Measurements from ENCODE around the gene MRPL55.
A peak's percentile ranks its signal among the peaks of the same experiment; 100 is the strongest.

MRPL55 gene

GRCh38 chr1:228070851-228071250, 38.2 kb downstream of the MRPL55 start:
- DNase-seq (ENCODE audit: low read depth in 3 of 3): no peak

DNA sequence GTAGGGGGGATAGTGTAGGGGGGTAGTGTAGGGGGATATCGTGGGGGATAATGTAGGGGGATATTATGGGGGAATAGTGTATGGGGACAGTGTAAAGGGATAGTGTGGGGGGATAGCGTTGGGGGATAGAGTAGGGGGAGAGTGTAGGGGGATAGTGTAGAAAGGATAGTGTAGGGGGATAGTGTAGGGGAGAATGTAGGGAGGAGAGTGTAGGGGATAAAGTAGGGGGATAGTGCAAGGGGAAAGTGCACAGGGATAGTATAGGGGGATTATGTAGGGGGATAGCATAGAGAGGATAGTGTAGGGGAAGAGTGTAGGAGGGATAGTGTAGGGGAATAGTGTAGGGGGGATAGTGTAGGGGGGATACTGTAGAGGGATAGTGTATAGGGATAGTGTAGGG, 38.9 kb downstream of the MRPL55 start:
- DNase-seq (ENCODE audit: low read depth in 3 of 3): no peak

DNA sequence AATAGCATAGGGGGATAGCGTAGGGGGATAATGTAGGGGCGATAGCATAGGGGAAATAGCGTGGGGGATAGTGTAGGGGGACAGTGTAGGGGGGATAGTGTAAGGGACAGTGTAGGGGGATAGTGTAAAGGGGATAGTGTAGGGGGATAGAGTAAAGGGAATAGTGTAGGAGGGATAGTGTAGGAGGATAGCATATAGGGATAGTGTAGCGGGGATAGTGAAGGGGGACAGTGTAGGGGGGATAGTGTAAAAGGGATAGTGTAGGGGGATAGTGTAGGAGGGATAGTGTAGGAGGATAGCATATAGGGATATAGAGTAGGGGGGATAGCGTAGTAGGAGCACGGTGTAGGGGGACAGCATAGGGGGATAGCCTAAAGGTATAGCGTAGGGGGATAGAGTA, 40.7 kb downstream of the MRPL55 start:
- DNase-seq (ENCODE audit: low read depth in 3 of 3): no peak

- no peak for DNase-seq (ENCODE audit: low read depth in 3 of 3)
These were observed 42.0 kb downstream of the MRPL55 start for GRCh38 chr1:228066891-228067654.

GRCh38 chr1:228066416-228066815, 42.7 kb downstream of the MRPL55 start:
- DNase-seq (ENCODE audit: low read depth in 3 of 3): no peak

DNA sequence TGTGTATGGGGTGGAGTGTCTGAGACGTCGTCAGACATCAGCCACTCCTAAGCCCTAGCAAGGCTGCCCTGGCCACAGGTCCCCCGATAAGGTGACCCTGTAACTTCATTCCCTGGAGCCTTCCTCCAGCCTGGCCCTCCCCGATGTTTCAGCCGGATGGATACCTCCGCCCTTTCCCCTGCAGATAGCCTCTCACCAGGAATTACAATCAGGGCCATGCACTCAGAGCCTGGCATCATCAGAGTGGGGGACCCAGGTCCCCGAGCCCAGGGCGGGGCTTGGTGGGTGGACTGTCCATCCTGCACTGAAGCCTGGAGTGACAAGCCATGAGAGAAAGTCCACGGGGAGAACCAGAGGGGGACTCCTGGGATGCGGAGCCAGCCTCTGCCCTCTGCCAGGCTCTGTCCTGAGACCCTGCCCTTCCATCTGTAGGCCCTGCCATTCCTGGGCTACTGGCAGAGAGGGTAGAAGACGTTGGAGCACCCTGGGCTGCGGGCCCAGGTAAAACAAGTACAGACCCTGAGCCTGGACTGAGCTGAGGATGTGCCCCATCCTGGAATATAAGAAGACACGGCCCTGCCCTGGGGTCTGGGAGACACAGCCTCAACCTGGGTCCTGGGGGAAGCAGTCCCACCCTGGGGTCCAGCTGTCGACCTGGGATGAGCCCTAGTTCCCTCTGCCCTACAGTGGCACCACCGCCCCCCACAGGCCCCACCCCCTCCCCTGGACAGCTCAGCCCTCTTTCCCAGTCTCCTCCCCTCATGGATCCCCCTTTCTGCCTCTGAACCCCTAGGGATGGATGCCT, 43.4 kb downstream of the MRPL55 start:
- DNase-seq (ENCODE audit: low read depth in 3 of 3): no peak

DNA sequence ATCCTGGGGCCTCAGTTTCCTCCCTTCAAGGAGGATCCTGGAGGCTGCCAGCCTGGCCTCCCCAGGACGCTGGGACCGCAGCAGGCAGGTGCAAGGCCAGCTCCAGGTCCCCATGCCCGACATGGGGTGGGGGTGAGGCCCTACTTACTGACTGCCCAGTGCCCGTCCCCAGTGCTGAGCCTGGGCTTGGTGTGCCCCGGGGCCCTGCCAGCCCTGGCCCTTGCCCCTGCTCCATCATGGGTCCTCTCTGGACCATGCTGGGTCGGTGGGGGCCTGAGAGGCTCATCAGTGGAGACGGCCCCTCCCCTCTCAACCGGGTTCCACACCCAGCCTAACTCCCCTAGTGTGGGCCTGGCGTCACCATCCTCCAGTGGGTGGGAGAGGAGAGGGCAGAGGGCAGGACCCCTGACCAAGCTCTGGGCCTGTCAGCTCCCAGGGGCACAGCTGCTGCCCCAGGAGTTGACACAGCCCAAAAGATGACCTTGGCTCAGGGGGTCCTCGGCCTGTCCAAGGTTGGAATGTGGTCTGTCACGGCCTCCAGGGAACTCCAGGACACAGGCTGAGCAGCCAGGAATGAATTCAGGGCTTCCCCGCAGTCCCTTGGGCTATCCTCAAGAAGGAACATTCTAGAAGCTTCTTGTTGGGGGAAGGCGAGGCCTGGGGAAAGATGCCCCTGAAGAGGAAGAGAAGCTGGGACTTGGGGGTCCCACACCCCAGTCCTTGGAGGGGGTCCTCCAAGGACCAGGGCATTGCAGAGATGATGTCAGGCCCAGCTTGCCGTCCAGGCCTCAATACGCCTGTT, 44.2 kb downstream of the MRPL55 start:
- no peak for DNase-seq (ENCODE audit: low read depth in 3 of 3)

DNA sequence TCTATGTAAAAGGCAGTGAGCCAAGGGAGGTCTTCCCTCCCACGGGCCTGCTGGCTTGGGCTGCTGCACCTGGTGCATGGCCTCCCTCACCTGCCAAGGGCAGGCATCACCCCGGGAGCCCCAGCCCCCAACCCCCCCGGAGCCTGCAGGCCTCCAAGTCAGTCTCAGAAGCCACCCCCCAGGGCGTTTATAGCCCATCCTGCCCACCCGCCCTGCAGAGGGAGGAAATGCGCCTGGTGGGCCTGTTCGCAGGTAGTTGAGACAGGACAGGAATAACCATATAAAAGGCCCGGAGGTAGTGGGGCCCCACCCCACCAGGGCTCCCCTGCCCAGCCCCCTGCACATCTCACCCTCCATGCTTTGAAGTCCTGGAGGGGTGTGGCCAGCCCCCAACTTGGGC, 44.8 kb downstream of the MRPL55 start:
- no peak for DNase-seq (ENCODE audit: low read depth in 3 of 3)

DNA sequence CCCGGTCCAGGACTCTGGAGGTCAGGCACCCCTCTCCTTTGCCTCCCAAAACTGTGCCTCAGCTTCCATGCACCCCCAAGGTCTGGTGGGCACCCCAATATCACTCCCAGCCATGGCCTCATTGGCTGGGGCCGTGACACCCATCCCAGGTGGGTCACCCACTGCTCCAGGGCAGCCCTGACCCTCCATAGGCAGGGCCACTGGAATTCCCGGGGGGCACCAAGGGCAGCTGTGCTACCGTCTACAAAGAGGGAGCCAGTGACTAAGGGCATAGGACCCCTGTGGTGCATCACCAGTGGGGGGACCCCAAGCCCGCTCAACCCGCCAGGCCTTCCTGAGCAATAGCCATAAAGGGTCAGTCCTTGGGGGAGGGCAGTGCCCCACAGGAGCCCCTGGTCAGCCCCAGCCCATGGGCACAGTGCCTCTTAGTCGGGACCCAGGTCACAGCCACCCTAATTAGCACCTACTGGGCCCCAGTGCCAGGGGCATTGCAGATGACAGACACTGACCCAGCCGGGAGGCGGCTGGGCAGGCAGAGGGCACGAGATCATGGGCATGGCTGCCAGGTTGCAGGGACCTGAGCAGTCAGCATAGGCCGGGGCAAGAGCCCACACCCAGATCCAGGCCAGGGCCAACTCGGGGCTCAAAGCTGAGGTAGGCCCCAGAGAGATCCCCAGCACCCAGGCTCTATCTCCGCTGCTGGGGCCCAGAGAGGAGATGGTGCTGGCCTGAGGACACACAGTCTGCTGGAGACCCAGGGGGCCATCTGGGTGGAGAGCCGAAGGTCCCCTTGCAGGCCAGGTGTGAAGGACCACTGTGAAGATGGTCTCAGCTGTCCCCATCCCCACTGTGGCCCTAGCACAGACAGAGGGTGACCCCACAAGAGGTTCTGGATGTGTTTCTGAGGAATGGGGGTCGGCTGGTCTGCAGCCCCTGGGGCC, 45.6 kb downstream of the MRPL55 start:
- no peak for DNase-seq (ENCODE audit: low read depth in 3 of 3)

GRCh38 chr1:228062812-228063211, 46.3 kb downstream of the MRPL55 start:
- no peak for DNase-seq (ENCODE audit: low read depth in 3 of 3)

DNA sequence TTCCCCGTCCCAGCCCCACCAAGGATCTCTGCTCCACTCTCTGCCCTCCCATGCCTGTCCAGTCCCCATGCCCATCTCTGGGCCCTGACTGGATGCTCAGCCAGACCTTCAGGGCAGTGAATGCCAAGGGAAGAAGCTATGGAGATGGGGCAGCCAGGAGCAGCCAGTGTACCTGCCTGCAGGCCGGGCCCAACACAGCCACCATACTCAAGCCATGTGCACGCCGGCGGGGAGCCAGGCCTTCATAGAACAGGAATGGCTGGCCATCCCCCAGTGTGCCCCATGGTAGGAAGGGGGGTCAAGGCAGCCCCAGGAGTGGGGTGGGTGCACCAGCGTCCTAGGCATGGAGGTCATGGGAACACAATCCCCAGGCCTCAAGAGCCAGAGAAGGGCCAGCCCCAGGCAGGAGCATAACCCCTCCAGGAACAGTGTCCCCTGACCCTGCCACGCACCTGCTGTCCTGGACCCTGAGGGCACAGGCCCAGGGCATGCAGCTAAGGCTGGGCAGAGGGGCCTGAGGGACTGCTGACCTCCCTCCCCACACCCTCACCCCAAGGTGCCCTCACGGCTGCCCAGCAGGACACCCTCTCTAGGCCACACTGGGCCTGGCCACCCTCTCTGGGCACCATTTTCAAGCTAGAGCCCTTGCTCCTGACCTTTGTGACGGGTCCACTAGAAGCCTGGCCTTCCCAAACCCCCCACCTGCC, 46.9 kb downstream of the MRPL55 start:
- DNase-seq (ENCODE audit: low read depth in 3 of 3): no peak

DNA sequence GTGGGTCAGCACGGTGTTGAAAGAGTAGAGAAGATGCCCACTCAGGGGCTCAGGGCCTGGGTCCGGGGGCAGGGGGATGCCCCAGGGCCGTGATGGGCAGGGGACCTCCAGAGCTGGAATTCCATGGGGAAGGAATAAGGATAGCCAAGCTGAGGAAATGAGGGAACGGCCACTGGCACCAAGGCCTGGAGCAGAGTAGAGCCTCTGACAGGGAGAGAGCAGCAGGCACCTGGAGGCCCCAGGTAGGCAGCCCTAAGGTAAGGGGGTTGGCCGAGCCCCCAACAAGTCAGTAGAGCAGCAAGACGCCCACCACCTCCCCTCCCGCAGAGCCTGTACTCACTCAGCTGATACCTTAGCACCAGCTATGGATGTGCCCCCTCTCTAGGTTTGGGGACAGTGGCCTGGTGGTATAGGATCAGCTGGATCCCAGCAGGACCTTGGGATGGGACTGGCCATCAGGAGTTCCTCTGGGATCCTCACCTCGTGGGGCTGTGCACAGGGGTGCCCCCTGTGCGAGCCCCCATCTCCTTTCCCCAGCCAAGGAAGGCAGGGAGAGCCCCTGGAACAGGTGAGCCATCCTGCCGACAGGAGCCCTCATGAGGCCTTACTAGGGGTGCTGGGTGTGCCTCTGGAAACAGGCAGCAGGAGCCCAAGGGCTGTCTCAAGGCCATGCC, 47.6 kb downstream of the MRPL55 start:
- DNase-seq (ENCODE audit: low read depth in 3 of 3): no peak

DNA sequence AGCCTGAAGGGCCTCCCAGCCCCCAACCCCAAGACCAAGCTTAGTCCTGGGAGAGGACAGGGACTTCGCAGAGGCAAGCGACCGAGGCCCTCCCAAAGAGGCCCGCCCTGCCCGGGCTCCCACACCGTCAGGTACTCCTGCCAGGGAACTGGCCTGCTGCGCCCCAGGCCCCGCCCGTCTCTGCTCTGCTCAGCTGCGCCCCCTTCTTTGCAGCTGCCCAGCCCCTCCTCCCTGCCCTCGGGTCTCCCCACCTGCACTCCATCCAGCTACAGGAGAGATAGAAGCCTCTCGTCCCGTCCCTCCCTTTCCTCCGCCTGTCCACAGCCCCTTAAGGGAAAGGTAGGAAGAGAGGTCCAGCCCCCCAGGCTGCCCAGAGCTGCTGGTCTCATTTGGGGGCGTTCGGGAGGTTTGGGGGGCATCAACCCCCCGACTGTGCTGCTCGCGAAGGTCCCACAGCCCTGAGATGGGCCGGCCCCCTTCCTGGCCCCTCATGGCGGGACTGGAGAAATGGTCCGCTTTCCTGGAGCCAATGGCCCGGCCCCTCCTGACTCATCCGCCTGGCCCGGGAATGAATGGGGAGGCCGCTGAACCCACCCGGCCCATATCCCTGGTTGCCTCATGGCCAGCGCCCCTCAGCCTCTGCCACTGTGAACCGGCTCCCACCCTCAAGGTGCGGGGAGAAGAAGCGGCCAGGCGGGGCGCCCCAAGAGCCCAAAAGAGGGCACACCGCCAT, 48.5 kb downstream of the MRPL55 start:
- DNase-seq (ENCODE audit: low read depth in 3 of 3): no peak

DNA sequence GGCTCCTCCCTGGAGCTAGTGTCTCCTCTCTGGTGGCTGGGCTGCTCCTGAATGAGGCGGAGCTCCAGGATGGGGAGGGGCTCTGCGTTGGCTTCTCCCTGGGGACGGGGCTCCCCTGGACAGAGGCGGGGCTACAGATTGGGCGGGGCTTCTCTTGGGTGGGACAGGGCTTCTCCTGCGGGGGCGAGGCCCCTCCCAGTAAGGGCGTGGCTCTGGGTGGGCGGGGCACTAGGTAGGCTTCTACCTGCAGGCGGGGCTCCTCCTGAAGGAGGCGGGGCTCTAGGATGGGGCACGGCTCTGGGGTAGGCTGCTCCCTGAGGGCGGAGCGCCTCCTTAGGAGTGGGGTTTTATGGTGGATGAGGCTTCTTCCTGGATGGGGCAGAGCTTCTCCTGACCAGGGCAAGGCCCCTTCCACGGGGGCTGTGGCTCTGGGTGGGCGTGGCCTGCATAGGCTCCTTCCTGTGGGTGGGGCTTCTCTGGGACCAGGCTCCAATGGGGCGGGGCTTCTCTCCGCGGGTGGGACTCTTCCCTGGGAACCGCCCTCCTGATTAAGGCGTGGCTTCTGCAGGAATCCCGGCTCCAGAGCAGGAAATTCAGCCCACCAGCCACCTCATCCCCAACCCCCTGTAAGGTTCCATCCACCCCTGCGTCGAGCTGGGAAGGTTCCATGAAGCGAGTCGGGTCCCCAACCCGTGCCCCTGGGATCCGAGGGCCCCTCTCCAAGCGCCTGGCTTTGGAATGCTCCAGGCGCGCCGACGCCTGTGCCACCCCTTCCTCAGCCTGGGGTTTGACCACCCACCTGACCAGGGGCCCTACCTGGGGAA, 49.3 kb downstream of the MRPL55 start:
- peak in 1 of 3 experiments; percentile 75 for DNase-seq (ENCODE audit: low read depth in 3 of 3)

- DNase-seq (ENCODE audit: low read depth in 3 of 3): peak in 1 of 3 experiments; percentile 31
These were observed 50.0 kb downstream of the MRPL55 start for GRCh38 chr1:228058949-228059633.

DNA sequence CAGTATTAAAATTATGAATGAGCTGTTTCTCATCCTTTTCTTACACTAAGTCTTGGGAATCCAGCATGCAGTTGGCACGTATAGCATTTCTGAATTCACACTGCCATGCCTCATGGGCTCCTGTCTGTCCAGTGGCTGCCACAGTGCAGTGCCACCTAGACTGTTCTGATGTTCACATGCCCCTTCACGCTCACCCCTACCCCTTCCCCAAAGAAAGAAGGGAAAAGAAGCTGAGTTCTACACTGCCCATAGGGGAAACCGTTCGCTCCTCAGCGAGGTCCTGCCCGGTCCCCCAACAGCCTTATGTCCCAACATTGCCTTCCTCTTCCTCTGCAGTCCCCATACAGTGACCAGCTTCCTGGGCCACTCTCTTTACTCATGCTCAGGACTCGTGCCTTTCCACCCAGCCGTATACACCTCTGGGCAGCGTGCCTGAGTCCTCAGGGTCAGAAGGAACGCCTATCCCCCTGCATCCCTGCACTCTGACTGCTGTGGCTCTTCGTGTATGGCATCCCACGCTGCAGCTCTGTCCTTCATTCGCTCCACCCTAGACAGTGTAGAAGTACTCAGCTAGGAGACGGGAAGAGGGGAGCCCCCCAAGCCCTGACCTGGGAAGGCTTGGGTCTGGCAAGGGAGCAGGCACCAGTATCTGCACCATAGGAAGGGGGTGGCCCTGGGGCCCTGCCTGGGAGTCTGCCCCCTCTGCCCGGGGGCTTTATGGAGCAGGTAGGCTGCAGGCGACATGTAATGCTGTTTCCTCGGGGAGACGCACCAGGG, 50.7 kb downstream of the MRPL55 start:
- no peak for DNase-seq (ENCODE audit: low read depth in 3 of 3)
